ENCODE measurements around the gene DNAJC13. TPM values are rescaled to one million over a fixed set of nuclear protein-coding genes. Genes with fewer than 3 reads are reported as not detected.

Gene DNAJC13, protein sequence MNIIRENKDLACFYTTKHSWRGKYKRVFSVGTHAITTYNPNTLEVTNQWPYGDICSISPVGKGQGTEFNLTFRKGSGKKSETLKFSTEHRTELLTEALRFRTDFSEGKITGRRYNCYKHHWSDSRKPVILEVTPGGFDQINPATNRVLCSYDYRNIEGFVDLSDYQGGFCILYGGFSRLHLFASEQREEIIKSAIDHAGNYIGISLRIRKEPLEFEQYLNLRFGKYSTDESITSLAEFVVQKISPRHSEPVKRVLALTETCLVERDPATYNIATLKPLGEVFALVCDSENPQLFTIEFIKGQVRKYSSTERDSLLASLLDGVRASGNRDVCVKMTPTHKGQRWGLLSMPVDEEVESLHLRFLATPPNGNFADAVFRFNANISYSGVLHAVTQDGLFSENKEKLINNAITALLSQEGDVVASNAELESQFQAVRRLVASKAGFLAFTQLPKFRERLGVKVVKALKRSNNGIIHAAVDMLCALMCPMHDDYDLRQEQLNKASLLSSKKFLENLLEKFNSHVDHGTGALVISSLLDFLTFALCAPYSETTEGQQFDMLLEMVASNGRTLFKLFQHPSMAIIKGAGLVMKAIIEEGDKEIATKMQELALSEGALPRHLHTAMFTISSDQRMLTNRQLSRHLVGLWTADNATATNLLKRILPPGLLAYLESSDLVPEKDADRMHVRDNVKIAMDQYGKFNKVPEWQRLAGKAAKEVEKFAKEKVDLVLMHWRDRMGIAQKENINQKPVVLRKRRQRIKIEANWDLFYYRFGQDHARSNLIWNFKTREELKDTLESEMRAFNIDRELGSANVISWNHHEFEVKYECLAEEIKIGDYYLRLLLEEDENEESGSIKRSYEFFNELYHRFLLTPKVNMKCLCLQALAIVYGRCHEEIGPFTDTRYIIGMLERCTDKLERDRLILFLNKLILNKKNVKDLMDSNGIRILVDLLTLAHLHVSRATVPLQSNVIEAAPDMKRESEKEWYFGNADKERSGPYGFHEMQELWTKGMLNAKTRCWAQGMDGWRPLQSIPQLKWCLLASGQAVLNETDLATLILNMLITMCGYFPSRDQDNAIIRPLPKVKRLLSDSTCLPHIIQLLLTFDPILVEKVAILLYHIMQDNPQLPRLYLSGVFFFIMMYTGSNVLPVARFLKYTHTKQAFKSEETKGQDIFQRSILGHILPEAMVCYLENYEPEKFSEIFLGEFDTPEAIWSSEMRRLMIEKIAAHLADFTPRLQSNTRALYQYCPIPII (N-terminal part only)
- 64.0 and 64.1 TPM in 2 replicates for total RNA-seq

DNA sequence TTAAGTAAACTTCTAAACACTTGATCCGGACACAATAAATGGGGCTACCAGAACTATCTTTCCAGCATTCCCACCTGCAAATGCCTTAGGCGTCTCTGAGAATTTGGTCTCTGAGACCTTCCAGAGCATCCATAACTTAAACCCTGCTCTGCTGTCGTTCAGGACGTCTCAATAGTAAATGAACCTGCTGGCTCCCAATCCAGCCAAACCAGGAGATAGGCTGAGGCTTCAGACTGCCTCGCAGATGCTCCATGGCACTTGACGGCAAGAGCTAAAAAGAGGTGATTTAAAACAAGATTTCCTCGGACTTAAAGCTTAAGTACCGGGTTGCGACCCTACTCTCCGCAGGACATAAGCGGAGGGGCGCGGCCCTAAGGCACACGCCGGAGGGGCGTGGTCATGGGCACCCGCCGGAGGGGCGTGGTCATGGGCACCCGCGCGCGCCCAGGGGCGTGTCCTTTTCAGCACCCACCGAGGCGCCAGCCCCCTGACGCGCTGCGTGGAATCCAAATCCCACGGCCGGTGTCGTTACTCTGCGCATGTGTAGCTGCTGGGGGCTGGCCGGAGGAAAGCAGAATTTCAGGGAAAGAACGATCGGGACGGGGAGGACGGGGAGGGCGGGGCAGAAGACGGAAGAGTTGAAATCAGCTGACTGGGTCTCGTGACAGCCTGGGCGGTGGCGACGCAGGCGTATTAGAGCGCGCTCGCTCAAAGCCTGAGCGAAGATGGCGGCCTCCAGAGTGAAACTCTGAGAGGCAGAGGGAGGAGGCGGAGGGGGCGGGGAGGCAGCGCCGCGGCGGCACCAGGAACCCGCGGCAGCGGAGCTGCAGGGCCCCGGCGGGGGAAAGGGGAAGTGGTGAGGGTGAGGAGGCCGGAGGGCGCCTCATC lies at the start of gene DNAJC13:
Gene DNAJC13, plus strand, starts transcription at position 696 of the 888 bp plus-strand sequence. CDS start 17,049 bp downstream, outside the sequence.

Other genes starting within 250 kb of the DNAJC13 start
- not detected in 2 replicates for gene ACP3, start 100.1 kb upstream of the DNAJC13 start, total RNA-seq
- gene ACKR4, start 179.8 kb downstream of the DNAJC13 start, total RNA-seq, result 0.18 and 0.47 TPM in 2 replicates
- 19.7 and 29.8 TPM in 2 replicates for gene ACAD11, start 242.3 kb downstream of the DNAJC13 start, total RNA-seq
- gene UBA5, start 242.8 kb downstream of the DNAJC13 start, total RNA-seq, result 37.6 and 49.5 TPM in 2 replicates

All from endothelial cell of coronary artery (primary cell).